RPMI8226 (cell line): ENCODE data around the gene C19orf18.

Source experiments
- DNase-seq: peaks from one replicate; pipeline ENCODE4 v3.0.0-alpha.2; 2015

The C19orf18 gene

DNA sequence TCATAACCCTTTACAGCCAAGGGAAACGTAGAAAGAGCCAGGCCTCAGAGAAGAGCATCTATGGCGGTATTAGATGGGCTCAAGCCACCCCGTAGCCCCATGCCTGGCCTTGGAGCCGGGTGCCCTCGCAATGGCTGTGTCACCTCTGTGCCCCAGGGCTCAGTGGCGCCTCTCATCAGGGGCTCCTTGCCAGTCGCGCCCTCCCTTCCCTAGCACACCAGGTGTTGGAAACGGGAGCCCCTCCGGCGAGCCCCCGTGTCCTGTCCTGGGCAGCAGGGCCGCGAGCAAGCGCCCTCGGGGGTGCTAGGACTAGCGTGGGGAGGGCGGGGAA lies 27.3 kb downstream of the C19orf18 start:
- no peak for DNase-seq

DNA sequence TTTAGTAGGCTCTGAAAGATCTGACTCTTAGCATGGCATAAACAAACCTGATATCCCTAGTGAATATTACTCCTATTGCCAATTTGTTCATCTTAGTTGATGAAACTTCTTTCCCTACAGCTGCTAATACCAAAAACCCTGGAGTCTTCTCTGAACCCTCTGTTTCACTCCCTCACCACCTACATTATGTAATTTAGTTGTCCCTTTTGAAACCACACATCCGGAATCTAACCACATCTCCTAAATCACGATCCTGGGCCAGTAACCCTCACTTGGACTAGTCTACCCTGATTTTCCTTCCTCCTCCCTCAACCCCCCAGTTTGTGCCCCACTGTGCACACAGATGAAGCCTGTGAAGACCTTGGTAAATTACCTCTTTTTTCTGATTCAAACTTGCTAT lies 28.0 kb downstream of the C19orf18 start:
- DNase-seq = no peak

DNA sequence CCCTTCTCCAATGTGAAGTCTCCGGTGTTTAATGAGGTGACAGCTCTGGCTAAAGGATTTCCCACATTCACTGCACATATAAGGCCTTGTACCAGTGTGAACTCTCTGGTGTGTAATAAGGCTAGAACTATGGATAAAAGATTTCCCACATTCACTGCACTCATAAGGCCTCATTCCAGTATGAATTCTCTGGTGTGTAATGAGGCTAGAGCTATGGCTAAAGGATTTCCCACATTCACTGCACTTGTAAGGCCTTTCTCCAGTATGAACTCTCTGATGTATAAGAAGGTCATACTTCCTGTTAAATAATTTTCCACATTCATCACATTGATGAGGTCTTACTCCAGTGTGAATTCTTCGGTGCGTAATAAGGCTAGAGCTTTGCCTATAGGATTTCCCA lies 32.7 kb downstream of the C19orf18 start:
- DNase-seq = no peak

DNA sequence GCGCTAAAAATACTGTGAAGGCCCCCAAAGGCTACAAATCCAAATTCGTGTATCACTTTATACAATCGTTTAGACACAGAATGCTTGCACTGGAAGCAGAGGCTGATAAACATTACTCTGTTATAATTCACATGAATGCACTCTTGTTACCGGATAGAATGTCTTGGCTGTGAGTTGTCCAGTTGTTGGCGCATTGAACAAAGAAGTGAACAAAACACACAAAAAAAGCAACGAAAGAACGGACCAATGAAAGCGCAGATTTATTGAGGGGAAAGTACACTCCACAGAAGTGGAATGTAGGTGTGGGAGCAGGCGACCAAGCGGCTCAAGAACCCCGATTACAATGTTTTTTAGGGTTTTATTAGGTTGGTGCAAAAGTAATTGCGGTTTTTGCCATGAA lies 38.6 kb downstream of the C19orf18 start:
- DNase-seq = no peak

DNA sequence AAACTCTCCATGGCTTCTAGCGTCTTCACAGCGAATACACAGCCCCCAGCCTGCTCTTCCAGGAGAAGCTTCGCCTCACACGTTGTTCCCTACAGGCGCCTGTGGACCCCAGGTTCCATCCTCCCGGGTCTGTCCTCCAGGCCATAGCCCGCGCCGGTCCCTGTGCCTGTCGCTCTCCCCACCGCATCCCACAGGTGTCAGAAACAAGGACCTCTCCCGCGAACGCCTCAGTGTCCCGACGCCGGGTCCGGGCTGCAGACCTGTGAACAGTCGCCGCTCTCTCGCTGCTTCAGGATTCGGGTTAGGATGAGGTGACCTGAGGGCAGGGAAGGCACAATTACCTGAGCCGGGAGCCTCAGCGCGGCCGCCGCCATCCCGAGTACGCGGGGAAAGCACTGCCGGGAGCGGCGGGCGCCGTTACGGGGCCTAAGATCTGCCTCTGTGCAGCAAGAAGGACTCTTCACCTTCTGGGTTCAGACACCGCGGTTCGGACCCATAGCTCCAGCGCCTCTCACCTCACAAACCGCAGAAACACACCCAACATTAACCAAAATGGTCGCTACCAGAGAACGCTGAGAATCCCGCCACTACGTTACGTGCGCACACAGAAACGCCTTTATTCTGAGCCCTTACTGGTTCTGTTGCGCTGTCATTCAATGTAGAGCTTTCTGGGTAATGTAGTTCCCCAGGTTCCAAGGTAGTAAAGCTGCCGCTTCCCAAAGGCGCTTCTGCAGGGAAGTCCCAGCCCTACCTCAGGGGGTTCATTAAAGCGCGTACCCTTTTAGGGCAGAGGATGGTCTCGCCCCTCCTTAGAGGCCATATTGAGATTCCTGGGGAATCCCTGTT lies 39.3 kb downstream of the C19orf18 start, which contains the start of gene ZNF418:
ZNF418 (minus strand) TSS at position 583 of the 846 bp plus-strand sequence. CDS start 1,580 bp downstream, outside the sequence.
- peak; percentile 54 for DNase-seq

DNA sequence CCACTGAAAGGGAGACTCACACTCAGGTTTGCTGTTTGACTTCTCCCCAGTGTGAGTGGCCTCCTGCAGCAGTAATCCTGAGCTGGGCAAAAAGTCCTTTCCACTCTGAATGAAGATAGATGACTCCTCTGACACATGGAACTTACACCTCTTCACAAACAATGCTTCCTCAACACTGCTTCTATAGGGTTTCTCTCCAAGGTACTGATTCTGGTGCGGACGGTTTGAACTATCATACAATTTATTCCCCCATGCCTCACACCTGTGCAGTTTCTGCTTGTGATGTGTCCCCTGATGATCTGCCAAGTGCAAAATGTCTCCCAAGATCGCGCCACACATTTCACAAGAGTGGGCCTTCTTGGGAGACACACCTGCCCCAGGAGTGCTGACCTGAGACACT lies 46.7 kb downstream of the C19orf18 start:
- DNase-seq = no peak

DNA sequence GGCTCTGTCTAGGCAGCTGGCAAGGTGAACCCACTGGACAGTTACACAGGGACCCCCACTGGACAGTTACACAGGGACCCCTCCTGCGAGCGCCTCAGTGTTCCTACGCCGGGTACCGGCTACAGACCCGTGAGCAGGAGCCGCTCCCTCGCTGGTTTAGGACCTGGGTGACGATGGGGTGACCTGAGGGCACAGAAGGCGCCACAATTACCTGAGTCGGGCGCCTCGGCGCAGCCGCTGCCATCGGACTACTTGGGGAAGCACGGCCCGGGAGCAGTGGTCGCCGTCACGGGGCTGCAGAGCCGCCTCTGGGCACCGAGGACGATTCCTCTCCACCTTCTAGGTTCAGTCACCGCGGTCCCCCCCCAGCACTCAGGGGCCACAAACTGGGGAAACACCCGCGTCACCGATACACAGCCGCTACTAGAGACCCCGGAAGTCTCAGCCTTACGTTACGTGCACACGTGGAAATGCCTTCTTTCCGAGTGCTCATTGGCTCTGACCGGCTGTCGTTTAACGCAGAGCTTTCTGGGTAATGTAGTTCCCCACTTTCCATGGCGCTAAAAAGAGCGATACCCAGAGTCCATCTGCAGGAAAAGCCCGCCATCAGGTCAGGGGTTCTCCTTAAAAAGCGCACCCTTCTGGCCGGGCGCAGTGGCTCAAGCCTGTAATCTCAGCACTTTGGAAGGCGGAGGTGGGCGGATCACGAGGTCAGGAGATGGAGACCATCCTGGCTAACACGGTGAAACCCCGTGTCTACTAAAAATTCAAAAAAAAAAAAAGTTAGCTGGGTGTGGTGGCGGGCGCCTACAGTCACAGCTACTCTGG lies 58.0 kb downstream of the C19orf18 start, which contains the start of gene ZNF417:
ZNF417 (minus strand) TSS at position 425 of the 828 bp plus-strand sequence; CDS start at position 244, 181 bp downstream.
- peak; percentile 95 for DNase-seq

DNA sequence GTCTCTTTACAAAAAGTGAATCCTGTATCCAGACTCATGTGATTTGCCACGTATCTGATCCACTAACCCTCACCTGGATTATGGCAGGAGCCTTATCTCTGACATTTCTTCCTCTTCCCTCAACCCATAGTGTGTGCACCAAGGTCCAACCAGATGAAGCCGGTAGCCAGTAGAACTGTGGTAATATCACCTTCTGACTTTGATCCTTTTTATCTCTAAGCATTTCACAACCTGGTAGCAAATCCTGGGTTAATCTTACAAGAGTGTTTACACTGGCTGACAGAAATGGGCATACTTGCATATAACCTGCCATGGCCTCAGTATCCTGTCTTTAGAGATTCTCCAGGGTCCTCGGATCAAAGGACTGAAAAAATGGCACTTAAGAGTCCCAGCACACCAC lies 59.8 kb downstream of the C19orf18 start:
- DNase-seq = no peak
